IPS-NIHi11 (cell line): ENCODE data around the gene SLC1A4.
"Not testable (repeated sequence)": the region's sequence is repeated elsewhere in the genome, so short reads cannot be mapped to it uniquely, and the experiment has no call there.

Experiments used
- DNase-seq: peaks from one replicate; pipeline ENCODE4 v3.0.0; 2012; ENCODE audit warnings: mixed read lengths, low spot score

The SLC1A4 gene

DNA sequence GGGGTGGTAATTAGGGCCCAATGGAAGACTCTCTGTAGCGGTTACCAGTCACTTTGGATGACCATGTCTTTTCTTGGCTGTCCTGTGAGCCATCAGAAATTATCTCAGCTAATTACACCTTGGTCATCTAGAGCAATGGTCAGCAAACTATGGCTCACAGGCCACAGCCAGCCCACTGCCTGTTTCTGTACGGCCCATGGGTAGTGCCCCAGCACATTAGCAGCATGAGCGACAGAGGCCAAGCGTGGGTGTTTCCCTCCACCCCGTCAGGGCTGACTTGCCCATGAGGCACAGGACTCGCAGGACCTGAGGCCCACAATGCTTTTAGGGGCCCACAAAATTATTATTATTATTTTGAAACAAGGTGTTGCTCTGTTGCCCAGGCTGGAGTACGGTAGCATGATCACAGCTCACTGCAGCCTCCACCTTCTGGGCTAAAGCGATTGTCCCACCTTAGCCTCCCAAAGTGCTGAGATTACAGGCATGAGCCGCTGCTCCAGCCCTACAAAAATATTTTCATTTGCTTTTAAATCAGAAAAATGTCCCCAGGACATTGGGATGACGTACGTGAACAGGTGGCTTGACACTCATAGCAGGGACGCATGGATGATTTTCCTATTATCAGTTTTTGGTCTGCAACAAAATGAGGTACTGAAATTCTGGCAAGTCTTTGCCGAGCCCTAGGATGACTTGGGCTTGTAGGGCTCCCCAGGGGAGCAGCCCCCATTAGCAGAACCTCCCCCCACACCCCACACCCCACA, 37.7 kb downstream of the SLC1A4 start:
- no peak for DNase-seq

DNA sequence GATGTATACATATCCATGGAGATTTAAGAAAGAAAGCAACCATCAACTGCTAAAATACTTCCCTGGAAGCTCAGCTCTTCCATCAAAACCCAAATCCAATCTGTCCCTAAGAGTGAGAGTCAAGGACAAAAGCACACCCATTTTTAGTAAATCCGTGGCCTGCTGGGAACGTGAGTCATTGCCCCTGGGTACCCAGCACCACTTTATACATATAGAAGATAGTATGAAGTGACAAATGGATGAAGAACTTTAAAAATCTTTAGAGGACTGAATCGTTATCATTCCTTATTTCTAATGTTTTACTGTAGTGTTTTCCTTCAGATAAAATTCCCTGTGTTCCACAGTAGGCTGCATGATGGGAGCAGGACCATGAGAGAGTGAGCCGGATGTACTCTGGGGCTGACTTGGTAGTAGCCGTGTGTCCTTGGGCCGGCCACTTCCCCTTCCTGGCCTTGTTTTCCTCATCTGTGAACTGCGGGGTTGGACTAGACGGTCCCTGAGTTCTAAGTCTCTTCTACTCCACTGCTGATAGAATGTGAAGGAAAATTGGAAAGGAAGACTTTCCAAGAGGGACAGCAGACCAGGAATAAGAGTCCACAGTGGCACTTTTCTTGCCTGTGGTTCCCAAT, 38.5 kb downstream of the SLC1A4 start:
- DNase-seq, result no peak

DNA sequence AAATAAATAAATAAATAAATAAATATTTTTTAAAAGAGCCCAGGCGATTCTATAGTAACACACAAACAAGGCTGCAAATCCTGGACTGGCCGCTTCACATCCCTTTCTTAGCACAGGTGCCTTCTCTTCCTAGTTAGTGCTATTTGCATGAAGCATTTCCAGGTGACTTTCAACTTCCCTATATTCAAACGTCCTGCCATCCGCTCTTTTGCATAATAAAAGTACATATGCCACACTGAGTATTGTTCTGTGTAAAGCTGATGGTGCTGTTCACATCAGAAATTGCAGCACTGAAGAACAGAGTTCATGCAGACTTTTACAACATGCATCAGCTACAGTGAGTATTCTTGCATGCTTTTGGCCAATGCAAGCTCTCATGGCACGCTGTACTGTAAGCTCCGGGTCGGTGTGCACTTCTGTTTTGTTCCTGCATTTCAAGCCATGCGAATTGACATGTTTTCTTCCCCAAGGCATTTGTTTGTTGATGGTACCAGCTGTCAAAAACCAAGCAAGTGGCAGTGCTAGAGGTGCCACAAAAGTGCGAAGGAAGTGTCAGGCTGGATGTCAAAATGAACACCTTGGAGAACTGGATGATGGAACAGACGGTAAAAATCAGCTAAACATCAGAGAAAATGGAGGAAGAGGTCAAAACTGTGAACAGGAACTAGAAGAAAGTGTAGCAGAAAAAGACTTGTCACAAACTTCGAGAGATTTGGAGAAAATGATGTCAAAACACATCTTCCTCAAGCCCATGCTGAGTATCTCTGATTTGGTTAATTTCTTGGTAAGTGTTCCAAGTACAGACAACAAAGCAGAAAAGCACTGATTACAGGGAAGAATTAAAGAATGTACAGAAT, 41.5 kb downstream of the SLC1A4 start:
- no peak for DNase-seq

- DNase-seq, result peak; percentile 44
Measured at GRCh38 chr2:65031341-65032018, 42.3 kb downstream of the SLC1A4 start.

DNA sequence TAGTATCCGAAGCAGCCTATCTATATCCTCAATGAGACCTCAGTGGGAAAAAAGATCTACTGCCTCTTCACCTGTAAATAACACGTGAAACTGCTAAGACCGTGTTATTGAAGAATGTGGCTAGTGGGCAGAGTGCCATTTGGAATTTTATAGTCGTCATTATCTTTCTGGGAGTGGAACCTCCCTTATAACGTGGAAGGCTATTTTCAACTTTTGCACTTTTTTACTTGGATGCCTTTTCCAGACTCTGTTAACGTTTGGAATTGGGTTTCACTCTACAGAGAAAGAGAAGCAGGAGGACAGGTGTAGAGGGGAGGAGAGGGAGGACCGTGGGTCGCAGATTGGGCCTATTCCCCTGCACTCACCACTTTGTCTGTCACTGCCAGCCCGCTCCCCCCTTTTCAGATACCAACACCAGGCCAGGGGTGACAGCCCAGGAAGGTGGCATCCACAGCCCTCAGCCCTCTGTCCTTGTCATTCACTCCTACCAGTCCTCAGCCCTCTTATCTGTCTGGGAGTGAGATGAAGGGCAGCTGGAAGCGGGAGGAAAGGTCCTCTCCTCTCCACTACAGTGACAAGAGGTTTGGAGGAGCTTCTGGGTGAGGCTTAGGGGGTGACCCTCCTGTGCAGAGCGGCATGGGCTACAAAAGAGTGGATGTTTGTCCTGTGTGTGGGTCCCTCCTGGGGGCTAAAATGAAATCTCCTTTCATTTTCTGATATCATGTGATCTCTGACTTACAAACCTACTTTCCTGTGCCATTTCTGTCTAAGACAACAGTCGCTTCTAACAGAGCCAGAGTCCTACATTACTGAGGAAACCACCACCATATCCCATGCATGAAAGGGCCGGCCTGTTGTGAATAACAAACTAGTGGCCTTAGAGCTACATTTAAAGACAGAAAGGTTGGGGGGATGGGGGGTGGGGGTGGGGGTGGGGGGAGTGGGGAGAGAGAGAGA, 43.1 kb downstream of the SLC1A4 start:
- DNase-seq, result no peak

GRCh38 chr2:65033178-65033577, 44.0 kb downstream of the SLC1A4 start:
- DNase-seq, result no peak

- DNase-seq, result not testable (repeated sequence)
Measured at GRCh38 chr2:65033667-65034066, 44.5 kb downstream of the SLC1A4 start.

- DNase-seq, result no peak
Measured at GRCh38 chr2:65035351-65035943, 46.2 kb downstream of the SLC1A4 start.

GRCh38 chr2:65037178-65037577, 48.0 kb downstream of the SLC1A4 start:
- no peak for DNase-seq

- DNase-seq, result no peak
Measured at GRCh38 chr2:65039640-65040039, 50.4 kb downstream of the SLC1A4 start.

DNA sequence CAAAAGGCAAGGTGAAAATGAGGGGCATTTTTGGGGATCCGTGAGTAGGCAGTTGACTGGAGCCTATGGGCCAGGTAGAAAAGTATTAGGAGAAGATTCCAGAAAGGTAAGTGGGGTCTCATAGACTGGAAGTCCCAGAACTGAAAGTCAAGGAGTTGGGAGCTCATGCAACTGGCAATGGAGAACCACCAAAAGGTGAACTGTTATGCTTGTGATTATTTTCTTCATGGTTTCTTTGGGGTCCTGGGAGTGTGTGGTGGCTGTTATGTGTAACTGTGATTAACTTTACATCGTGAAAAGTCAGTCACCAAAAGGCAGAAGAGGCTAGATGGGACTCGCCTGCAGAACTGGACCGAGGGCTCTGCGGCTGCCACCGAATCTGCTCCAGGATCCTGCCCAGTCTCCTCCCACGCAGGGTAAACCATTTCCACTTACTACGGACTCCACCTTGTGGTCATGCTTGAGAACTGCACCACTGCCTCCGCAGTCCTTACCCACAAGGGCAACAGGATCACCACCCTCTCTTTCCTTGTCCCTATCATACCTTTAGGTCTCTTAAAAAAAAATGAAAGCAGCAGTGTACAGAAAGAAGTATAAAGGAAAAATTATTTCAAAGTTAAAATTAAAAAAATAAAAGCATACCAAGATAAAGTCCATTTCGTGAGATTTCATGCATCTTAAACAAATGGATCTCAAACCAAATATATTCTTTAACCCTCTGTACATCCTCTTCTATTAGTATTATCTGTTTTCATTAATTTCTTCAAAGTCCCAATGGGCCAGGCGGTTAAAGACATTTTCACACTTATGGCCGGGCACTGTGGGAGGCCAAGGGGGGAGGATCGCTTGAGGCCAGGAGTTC, 51.4 kb downstream of the SLC1A4 start:
- DNase-seq, result peak; percentile 86

DNA sequence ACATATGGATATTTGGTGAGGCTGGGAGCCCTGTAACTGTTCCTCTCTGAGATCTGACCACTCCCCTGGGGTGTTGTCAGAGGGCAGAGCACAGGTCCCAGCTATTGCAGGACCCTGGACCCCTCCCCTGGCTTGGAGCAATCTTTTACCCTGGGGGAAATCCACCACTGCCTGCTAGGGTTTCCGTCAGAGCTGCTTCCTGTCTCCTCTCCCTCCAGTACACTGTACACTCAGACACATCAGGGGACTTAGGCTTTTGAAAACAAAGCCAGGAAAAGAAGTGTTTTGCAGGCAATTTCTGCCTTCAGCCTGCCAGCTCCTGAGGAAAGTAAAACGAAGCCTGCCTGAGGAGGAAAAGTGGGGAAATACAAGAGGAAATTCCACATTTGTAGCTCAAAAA, 53.8 kb downstream of the SLC1A4 start:
- no peak for DNase-seq

GRCh38 chr2:65044097-65044735, 55.0 kb downstream of the SLC1A4 start:
- DNase-seq, result no peak

DNA sequence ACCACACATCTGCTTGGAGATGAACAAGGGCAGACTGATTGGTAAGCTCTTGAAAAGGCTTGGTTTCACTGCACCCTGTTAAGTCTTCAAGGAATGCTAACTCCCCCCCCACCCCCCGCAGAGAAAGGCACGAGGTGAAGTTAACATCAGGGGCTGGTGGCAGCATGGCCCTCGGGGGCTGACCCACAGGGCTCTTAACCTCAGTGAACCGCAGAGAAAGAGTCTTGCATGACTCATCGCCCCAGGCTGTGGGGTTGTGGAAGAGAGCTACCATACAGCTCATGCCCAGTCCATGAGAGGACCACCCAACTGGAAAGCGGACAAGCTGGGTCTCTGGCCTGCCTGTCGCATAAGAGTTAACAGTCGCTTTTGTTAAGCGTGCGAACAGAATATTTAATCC, 56.5 kb downstream of the SLC1A4 start:
- DNase-seq, result peak; percentile 33

GRCh38 chr2:65046633-65047407, 57.6 kb downstream of the SLC1A4 start:
- DNase-seq, result no peak

- DNase-seq, result peak; percentile 31
Measured at GRCh38 chr2:65049010-65049639, 59.9 kb downstream of the SLC1A4 start.

DNA sequence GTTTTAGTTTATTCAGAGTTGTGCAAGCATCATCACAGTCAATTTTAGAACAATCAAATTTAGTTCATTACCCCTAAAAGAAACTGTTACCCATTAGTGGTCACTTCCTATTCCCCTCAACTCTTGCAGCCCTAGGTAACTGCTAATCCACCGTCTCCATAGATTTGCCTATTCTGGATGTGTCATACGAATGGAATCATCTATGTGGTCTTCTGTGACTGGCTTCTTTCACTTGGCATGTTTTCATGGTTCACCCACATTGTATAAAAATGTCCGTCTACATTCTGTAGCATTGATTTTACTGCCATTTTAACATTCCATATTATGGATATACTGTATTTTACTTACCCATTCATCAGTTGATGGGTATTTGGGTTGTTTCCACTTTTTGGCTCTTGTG, 61.7 kb downstream of the SLC1A4 start:
- no peak for DNase-seq

- DNase-seq, result no peak
Measured at GRCh38 chr2:65053199-65053598, 64.0 kb downstream of the SLC1A4 start.
